ENCODE results near the gene DIS3L2. TPM values are rescaled to one million over a fixed set of nuclear protein-coding genes. Genes with fewer than 3 reads are reported as not detected.

DIS3L2 gene
- total RNA-seq, 1 experiment from 2014 or later, result 28.5 TPM

- no peak for TF ChIP-seq PRRX2 (CRISPR knock-in tag; IDR thresholded peaks at IDR 0.05)
- TF ChIP-seq USF1 (CRISPR knock-in tag; IDR thresholded peaks at IDR 0.05), result no peak
- TF ChIP-seq ZSCAN18 (CRISPR knock-in tag; IDR thresholded peaks at IDR 0.05), result no peak
- no peak for TF ChIP-seq STAT6 (CRISPR knock-in tag; conservative IDR thresholded peaks at IDR 0.05; ENCODE audit: low read depth)
- TF ChIP-seq FOXP4 (CRISPR knock-in tag; IDR thresholded peaks at IDR 0.05), result no peak
- TF ChIP-seq EMX1 (CRISPR knock-in tag; IDR thresholded peaks at IDR 0.05), result no peak
- TF ChIP-seq ETV6 (CRISPR knock-in tag; IDR thresholded peaks at IDR 0.05), result no peak
- TF ChIP-seq ZNF416 (CRISPR knock-in tag; IDR thresholded peaks at IDR 0.05), result no peak
- no peak for TF ChIP-seq OVOL2 (CRISPR knock-in tag; IDR thresholded peaks at IDR 0.05; ENCODE audit: borderline replicate concordance)
- no peak for TF ChIP-seq ZNF512 (CRISPR knock-in tag; IDR thresholded peaks at IDR 0.05; ENCODE audit: borderline replicate concordance)
- TF ChIP-seq RELA (CRISPR knock-in tag; IDR thresholded peaks at IDR 0.05; ENCODE audit: borderline replicate concordance), result no peak
- no peak for TF ChIP-seq ZMAT4 (CRISPR knock-in tag; IDR thresholded peaks at IDR 0.05)
- no peak for TF ChIP-seq ATF2 (CRISPR knock-in tag; IDR thresholded peaks at IDR 0.05; ENCODE audit: borderline replicate concordance, low read depth)
- TF ChIP-seq HMGXB4 (CRISPR knock-in tag; IDR thresholded peaks at IDR 0.05), result no peak
- TF ChIP-seq E2F4 (CRISPR knock-in tag; IDR thresholded peaks at IDR 0.05; ENCODE audit: borderline replicate concordance, low read depth), result no peak
- no peak for TF ChIP-seq ZNF425 (CRISPR knock-in tag; conservative IDR thresholded peaks at IDR 0.05)
- no peak; the same call in 1 of the 2 replicates for TF ChIP-seq CTCF (IDR thresholded peaks at IDR 0.05)
- TF ChIP-seq ZNF423 (CRISPR knock-in tag; IDR thresholded peaks at IDR 0.05), result no peak
- TF ChIP-seq ELF4 (CRISPR knock-in tag; IDR thresholded peaks at IDR 0.05; ENCODE audit: low read depth), result no peak
- DNase-seq (ENCODE audit: low spot score), result peak; percentile 34
- Mint-ChIP-seq H3K27ac (no peak overlapping the region), H3K9me3 (peaks cover 10% of the 10 kb centered on the region), H3K27me3 (ENCODE audit: low read depth) (no peaks in the 10 kb centered on the region), H3K4me3 (no peak overlapping the region), H3K4me1 (peaks cover 7% of the 10 kb centered on the region), H3K36me3 (peaks cover 11% of the 10 kb centered on the region)
- ChIA-PET POLR2A (no interaction called here), CTCF (no interaction called here)
- ATAC-seq, result peak; percentile 80
These were observed 68.7 kb downstream of the DIS3L2 start for GRCh38 chr2:232030229-232030628.

Data from WTC11 (cell line).